ENCODE data around the gene NTN3.

The NTN3 gene

GRCh38 chr16:2500918-2501750, 30.0 kb downstream of the NTN3 start:
- ChIA-PET CTCF (interaction anchor here (0.6 to 2.5 kb wide), 25 partner anchors 11 to 1616 kb away, joined by 3 to 14 read pairs (median 4); partner anchors contain the start of genes ATP6V0C, CASKIN1, CCNF and NTN3), POLR2A (ENCODE audit: low non-redundant PET) (no interaction called here)
- peak; percentile 55 for DNase-seq (ENCODE audit: low spot score)
- TF ChIP-seq, protein P1, sequence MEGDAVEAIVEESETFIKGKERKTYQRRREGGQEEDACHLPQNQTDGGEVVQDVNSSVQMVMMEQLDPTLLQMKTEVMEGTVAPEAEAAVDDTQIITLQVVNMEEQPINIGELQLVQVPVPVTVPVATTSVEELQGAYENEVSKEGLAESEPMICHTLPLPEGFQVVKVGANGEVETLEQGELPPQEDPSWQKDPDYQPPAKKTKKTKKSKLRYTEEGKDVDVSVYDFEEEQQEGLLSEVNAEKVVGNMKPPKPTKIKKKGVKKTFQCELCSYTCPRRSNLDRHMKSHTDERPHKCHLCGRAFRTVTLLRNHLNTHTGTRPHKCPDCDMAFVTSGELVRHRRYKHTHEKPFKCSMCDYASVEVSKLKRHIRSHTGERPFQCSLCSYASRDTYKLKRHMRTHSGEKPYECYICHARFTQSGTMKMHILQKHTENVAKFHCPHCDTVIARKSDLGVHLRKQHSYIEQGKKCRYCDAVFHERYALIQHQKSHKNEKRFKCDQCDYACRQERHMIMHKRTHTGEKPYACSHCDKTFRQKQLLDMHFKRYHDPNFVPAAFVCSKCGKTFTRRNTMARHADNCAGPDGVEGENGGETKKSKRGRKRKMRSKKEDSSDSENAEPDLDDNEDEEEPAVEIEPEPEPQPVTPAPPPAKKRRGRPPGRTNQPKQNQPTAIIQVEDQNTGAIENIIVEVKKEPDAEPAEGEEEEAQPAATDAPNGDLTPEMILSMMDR (conservative IDR thresholded peaks at IDR 0.05; ENCODE audit: low read depth): peak; percentile 91
- H3K27ac ChIP-seq: peak overlapping the region; percentile 10; the same call in 1 of the 2 replicates

GRCh38 chr16:2501946-2502895, 31.1 kb downstream of the NTN3 start:
- no peak for DNase-seq (ENCODE audit: low spot score)
- ChIA-PET CTCF (interaction anchor here (0.6 to 2.5 kb wide), 13 partner anchors 8 to 1617 kb away, joined by 3 to 14 read pairs (median 5); partner anchors contain the start of genes ATP6V0C, CASKIN1, CCNF and TBC1D24), POLR2A (ENCODE audit: low non-redundant PET) (no interaction called here)
- TF ChIP-seq, protein P1 (conservative IDR thresholded peaks at IDR 0.05; ENCODE audit: low read depth): no peak
- peak overlapping the region; percentile 49 for H3K27ac ChIP-seq

- H3K27ac ChIP-seq: no peak overlapping the region
- ChIA-PET CTCF (interaction anchor here (0.6 kb wide), 1 partner anchor 43 kb away, joined by 4 read pairs; no protein-coding TSS in a partner anchor), POLR2A (ENCODE audit: low non-redundant PET) (no interaction called here)
- no peak for DNase-seq (ENCODE audit: low spot score)
- TF ChIP-seq, protein P1 (conservative IDR thresholded peaks at IDR 0.05; ENCODE audit: low read depth): no peak
These were observed 34.6 kb downstream of the NTN3 start for GRCh38 chr16:2505695-2506094.

DNA sequence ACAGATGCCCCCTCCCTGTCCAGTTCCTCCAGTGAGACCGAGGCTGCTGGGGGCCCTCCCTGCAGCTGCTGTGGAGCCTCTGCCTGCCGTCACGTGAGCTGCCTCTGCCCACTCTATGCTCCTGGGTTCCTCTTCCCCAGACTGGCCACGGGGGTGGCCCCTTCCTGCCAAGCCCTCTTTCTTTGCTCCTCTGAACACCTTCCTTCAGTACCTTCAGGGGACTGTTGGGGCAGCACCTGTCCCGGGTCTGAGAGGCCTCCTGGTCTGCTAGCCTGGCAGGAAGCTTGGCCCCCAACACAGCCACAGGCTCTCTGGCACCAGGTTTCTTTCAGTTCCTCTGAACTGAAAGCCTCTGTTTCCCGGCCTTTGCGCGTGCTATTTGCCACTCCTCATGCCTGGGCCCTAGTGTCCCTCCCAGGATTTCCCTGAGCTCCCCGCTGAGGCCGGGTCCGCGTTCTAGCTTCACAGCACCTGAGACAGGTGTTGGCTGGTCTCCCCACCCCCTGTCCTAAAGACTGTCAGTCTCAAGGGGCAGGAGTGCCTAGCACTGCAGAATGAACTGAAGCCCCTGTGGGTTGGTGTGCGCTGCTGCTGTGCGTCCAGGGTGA, 36.1 kb downstream of the NTN3 start:
- no peak for DNase-seq (ENCODE audit: low spot score)
- POLR2A ChIA-PET (ENCODE audit: low non-redundant PET): no interaction called here

GRCh38 chr16:2507665-2508064, 36.6 kb downstream of the NTN3 start:
- TF ChIP-seq, protein P1 (conservative IDR thresholded peaks at IDR 0.05; ENCODE audit: low read depth): no peak
- DNase-seq (ENCODE audit: low spot score): no peak
- POLR2A ChIA-PET (ENCODE audit: low non-redundant PET): no interaction called here
- 0 out of 2 replicates have a peak overlapping the region, but pooled peaks have one; percentile 15 for H3K27ac ChIP-seq
- CTCF ChIA-PET: interaction anchor here (0.6 kb wide), 1 partner anchor 684 kb away, joined by 7 read pairs; no protein-coding TSS in a partner anchor

More for the DNA sequence above, 36.1 kb downstream of the NTN3 start:
- H3K27ac ChIP-seq: 0 out of 2 replicates have a peak overlapping the region, but pooled peaks have one; percentile 15
- TF ChIP-seq, protein P1 (conservative IDR thresholded peaks at IDR 0.05; ENCODE audit: low read depth): no peak
- CTCF ChIA-PET: no interaction called here
